Epithelial cell of proximal tubule (primary cell): ENCODE data around the gene DENND5A. TPM values are rescaled to one million over a fixed set of nuclear protein-coding genes. Genes with fewer than 3 reads are reported as not detected.

Source experiments
- DNase-seq: peaks from one replicate; pipeline ENCODE4 v3.0.0-alpha.2; 2011; ENCODE audit warnings: low read depth
- H3K4me3 ChIP-seq: 2 replicates; pipeline ENCODE4 v1.5.1; 2011; ENCODE audit warnings: low read depth, mild to moderate bottlenecking, low read length
- total RNA-seq: library from RNA; depleted of rRNA; stranded (reverse); fragments of >200 nt; gene quantifications from 2 replicates; pipeline ENCODE4 v1.2.3, GENCODE V29; 2015
- TF ChIP-seq, protein P1 (sequence below): conservative IDR thresholded peaks from 2 replicates; pipeline ENCODE4 v1.5.1; 2012; ENCODE audit warnings: low read depth, mild to moderate bottlenecking, low read length

The DENND5A gene
- total RNA-seq, 1 donor from 2014 or later, result 75.0 TPM

DNA sequence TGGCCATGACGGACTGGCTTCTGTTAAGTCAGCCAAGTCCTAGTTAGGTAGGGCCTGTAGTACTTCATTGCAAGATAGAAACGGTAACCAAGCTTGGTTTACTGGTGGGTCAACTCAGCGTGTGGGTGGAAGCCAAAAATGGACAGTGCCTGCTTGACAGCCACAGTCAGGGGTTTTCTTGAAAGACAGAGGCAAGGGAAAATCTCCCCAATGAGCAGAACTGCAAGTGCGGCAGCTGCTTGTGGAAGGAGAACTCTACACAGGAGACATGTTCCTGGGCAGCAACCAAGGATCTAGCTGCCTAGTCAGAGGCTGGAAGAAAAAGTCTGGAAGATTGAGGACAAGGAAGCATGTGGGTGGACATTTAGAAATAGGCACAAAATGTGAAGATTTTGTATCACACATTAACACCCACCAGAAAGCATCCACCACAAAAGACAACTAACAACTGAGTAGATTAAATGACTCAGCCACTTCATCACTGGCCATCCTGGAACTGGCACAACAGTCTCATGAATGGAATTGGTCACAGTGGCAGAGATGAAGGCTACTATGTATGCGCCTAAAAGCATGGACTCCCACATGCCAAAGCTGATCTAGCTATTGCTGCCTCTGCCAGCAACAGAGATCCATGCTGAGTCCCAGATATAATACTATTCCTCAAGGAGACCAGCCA lies 132.8 kb downstream of the DENND5A start:
- TF ChIP-seq, protein P1, sequence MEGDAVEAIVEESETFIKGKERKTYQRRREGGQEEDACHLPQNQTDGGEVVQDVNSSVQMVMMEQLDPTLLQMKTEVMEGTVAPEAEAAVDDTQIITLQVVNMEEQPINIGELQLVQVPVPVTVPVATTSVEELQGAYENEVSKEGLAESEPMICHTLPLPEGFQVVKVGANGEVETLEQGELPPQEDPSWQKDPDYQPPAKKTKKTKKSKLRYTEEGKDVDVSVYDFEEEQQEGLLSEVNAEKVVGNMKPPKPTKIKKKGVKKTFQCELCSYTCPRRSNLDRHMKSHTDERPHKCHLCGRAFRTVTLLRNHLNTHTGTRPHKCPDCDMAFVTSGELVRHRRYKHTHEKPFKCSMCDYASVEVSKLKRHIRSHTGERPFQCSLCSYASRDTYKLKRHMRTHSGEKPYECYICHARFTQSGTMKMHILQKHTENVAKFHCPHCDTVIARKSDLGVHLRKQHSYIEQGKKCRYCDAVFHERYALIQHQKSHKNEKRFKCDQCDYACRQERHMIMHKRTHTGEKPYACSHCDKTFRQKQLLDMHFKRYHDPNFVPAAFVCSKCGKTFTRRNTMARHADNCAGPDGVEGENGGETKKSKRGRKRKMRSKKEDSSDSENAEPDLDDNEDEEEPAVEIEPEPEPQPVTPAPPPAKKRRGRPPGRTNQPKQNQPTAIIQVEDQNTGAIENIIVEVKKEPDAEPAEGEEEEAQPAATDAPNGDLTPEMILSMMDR, result no peak
- DNase-seq, result no peak
- H3K4me3 ChIP-seq, result no peak overlapping the region

DNA sequence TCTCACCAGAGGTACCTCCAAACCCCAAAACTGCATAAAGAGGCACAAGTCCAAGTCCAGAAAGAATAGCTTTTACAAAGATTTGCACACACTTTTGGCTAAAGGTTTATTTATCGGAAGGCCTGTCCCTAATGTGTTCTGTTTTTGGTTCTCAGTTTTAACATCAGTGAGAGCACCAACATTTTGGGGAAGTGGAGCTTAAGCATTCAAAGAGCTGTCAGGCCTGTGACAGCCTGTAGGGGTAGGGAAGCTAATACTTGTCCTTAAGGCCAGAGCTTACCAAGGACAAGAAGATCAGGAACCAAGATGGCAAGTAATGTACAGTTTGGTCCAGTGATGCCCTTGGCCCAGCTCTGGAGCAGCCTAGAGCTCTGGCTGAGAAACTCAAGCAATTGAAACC lies 134.9 kb downstream of the DENND5A start:
- TF ChIP-seq, protein P1, result no peak
- no peak overlapping the region for H3K4me3 ChIP-seq
- no peak for DNase-seq

DNA sequence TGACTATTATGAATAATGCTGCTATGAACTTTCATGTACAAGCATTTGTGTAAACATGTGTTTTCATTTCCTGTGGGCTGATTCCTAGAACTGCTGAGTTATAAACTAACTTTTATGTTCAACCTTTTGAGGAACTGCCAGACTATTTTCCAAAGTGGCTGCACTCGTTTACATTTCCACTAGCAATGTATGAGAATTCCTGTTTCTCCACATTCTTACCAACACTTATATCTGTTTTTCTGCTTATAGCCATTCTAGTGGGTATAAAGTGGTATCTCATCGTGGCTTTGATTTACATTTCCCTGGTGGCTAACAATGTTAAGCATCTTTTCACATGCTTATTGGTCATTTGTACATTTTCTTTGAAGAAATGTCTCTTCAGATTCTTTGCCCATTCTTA lies 138.5 kb downstream of the DENND5A start:
- DNase-seq, result no peak
- TF ChIP-seq, protein P1, result no peak
- no peak overlapping the region for H3K4me3 ChIP-seq

DNA sequence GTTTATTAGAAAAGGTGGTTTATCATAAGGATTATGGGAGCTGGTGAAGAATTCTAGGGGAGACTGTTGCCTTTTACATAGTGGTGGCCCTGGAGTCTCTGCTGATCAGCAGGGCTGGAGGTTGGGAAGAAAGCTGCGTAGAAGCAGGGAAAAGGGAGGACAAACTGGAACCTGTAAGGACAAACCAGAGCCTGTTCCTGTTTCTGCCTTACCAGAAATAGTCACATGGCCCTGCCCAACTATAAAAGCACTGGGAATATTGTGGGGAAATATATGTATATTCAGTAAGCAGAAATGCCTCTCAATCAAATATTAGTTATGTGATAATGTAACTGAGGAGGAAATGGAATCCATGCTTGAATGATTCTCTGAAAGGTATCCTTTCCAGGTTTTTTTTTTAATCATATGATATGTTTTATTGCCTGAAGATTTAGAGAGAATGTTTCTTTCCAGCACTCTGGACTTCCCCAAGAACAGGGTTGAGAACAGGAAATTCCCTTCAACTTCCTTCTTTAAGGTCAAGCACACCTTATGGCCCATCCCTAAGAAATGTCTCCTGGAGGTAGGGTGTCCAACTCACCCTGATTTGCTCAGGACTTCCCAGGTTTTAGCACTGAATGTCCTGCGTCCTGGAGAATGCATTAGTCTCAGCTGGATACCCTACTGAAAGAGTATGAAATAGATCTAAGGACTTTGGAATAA lies 139.8 kb downstream of the DENND5A start:
- DNase-seq, result no peak
- TF ChIP-seq, protein P1, result no peak
- no peak overlapping the region for H3K4me3 ChIP-seq

DNA sequence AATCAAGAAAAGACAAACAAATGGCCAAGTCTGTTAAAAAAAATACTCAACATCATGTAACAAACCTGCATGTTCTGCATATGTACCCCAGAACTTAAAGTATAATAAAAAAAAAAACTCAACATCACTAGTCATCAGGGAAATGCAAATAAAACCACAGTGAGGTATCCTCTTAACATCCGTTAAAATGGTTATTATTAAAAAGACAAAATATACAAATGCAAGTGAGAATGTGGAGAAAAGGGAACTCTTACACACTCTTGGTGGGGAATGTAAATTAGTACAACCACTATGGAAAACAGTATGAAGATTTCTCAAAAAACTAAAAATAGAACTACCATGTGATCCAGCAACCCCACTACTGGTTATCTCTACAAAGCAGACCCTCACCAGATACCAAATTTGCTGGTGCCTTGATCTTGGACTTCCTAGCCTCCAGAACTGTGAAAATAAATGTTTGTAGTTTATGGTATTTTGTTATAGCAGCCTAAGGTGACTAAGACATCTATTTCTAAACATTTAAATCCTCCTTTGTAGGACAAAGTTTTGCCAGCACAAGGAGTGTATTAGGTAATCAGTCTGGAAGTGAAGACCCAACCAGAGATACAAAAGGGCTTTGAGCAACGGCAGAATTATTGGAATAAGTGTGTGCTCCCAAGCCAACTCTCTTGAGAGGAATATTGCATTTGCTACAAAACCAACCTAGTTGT lies 141.4 kb downstream of the DENND5A start:
- TF ChIP-seq, protein P1, result no peak
- no peak for DNase-seq

DNA sequence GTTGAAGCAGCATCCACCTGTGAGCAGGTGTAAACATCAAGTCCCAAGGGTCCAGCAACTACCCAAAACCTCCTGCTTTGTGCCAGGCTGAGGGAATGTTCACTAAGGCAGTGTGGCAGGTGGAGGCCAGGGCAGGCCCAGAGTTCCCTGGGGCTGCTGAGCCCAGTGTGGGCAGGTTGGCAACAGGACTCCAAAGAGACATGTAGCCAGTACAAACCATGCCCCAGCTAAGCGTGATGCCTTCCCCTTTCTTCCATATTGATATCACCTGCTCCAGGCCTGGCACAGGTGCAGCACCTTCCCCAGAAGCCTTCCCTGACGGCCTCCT lies 143.7 kb downstream of the DENND5A start:
- TF ChIP-seq, protein P1, result no peak
- no peak for DNase-seq
- H3K4me3 ChIP-seq, result no peak overlapping the region

More for the DNA sequence above, 141.4 kb downstream of the DENND5A start:
- no peak overlapping the region for H3K4me3 ChIP-seq
